H1 (cell line): Measurements from ENCODE around the gene LCP1. TPM values are rescaled to one million over a fixed set of nuclear protein-coding genes. Genes with fewer than 3 reads are reported as not detected.

Experiments
- CTCF ChIA-PET: fragments of 300-600 bp; sonication (Branson Sonifier 250); formaldehyde crosslinking; loops from one replicate; lab custom pipeline; 2021; ENCODE audit not compliant: partially characterized antibody; lab: Charles Lee
- POLR2A ChIA-PET: fragments of 300-600 bp; sonication (Branson Sonifier 250); formaldehyde crosslinking; loops from one replicate; lab custom pipeline; 2021; ENCODE audit warnings: inconsistent platforms; ENCODE audit not compliant: partially characterized antibody; lab: Charles Lee
- DNase-seq, 2 experiments: peaks; one replicate each; pipeline versions ENCODE4 v3.0.0 to v3.0.0-alpha.2; 2010 to 2022; ENCODE audit warnings: low spot score in 2 of 2, low read depth in 1 of 2, mixed read lengths in 1 of 2
- FAIRE-seq: peaks from 2 replicates; lab custom pipeline; 2011; peaks lifted over from hg19 to GRCh38; lab: Jason Lieb, UNC
- H2AFZ ChIP-seq: 2 replicates; pipeline ENCODE4 v1.8.1; 2012; ENCODE audit warnings: low read length, inconsistent platforms
- H2AK5ac ChIP-seq: 2 replicates; pipeline ENCODE4 v1.6.1; 2013; ENCODE audit warnings: low read depth, low read length
- H2BK120ac ChIP-seq: replicated peaks from 2 replicates; pipeline ENCODE3; 2013; ENCODE audit warnings: low read depth, low read length, inconsistent platforms
- H2BK12ac ChIP-seq: 2 replicates; pipeline ENCODE4 v1.6.1; 2013; ENCODE audit warnings: low read depth, low read length
- H2BK15ac ChIP-seq: 2 replicates; pipeline ENCODE4 v1.6.1; 2013; ENCODE audit warnings: low read length
- H2BK20ac ChIP-seq: 2 replicates; pipeline ENCODE4 v1.6.1; 2013; ENCODE audit warnings: low read length
- H2BK5ac ChIP-seq: 2 replicates; pipeline ENCODE4 v1.6.1; 2013; ENCODE audit warnings: low read depth, low read length
- H3K14ac ChIP-seq: 2 replicates; pipeline ENCODE4 v1.6.1; 2013; ENCODE audit warnings: inconsistent platforms; ENCODE audit not compliant: insufficient read length
- H3K18ac ChIP-seq: 2 replicates; pipeline ENCODE4 v1.6.1; 2013; ENCODE audit warnings: low read length; ENCODE audit errors: extremely low read depth
- H3K23ac ChIP-seq: 2 replicates; pipeline ENCODE4 v1.6.1; 2013; ENCODE audit warnings: inconsistent platforms; ENCODE audit not compliant: insufficient read length
- H3K23me2 ChIP-seq: 2 replicates; pipeline ENCODE4 v1.6.1; 2013; ENCODE audit warnings: low read depth, low read length
- H3K27ac ChIP-seq: 2 replicates; pipeline ENCODE4 v1.6.1; 2011; ENCODE audit warnings: low read depth, low read length, inconsistent platforms
- H3K27me3 ChIP-seq, 4 experiments: replicated peaks in 1 of 4; 1 replicate in 1 of 4; 2 replicates in 3 of 4; pipeline versions ENCODE4 v1.6.1 to v1.8.1; 2011 to 2013; ENCODE audit warnings: low read length in 3 of 4, mild to moderate bottlenecking in 3 of 4, inconsistent platforms in 2 of 4, mixed read lengths in 2 of 4, moderate library complexity in 1 of 4; ENCODE audit not compliant: control insufficient read depth in 3 of 4, insufficient read depth in 3 of 4; ENCODE audit errors: extremely low read depth in 1 of 4
- H3K36me3 ChIP-seq, 4 experiments: 2 replicates each; pipeline versions ENCODE4 v1.6.1 to v1.8.1; 2011 to 2013; ENCODE audit warnings: mild to moderate bottlenecking in 4 of 4, low read length in 3 of 4, moderate library complexity in 2 of 4, control low read depth in 1 of 4, inconsistent platforms in 1 of 4; ENCODE audit not compliant: insufficient read depth in 4 of 4, control insufficient read depth in 2 of 4
- H3K4ac ChIP-seq: replicated peaks from 2 replicates; pipeline ENCODE3; 2013; ENCODE audit warnings: low read length, low read depth, mixed read lengths, inconsistent platforms; ENCODE audit not compliant: insufficient read length
- H3K4me1 ChIP-seq, 4 experiments: replicated peaks in 1 of 4; 1 replicate in 1 of 4; 2 replicates in 3 of 4; pipeline versions ENCODE4 v1.6.1 to v1.8.1; 2011 to 2013; ENCODE audit warnings: low read length in 3 of 4, inconsistent platforms in 2 of 4, mixed read lengths in 1 of 4; ENCODE audit not compliant: insufficient read depth in 4 of 4, control insufficient read depth in 3 of 4
- H3K4me2 ChIP-seq, 2 experiments: 2 replicates each; pipeline versions ENCODE4 v1.6.1 to v1.8.1; 2011 to 2013; ENCODE audit warnings: low read depth in 2 of 2, low read length in 2 of 2, control low read depth in 1 of 2, inconsistent platforms in 1 of 2, mild to moderate bottlenecking in 1 of 2; ENCODE audit not compliant: insufficient read depth in 1 of 2
- H3K4me3 ChIP-seq, 4 experiments: fragments of 200-600, 300-600 bp in 1 of 4; sonication (generic), shearing (Covaris generic), sonication (Bioruptor Twin) in 1 of 4; 2 replicates each; pipeline versions ENCODE4 v1.5.1 to v1.8.1; 2011 to 2016; ENCODE audit warnings: low read length in 4 of 4, low read depth in 3 of 4, control low read depth in 2 of 4, inconsistent platforms in 2 of 4, mild to moderate bottlenecking in 2 of 4, mixed read lengths in 1 of 4, moderate library complexity in 1 of 4; ENCODE audit not compliant: insufficient read depth in 2 of 4; ENCODE audit errors: extremely low read depth in 1 of 4
- H3K56ac ChIP-seq: replicated peaks from 2 replicates; pipeline ENCODE3; 2013; ENCODE audit warnings: low read depth, mild to moderate bottlenecking, mixed read lengths, low read length, inconsistent platforms; ENCODE audit not compliant: insufficient read length
- H3K79me1 ChIP-seq: 2 replicates; pipeline ENCODE4 v1.6.1; 2013; ENCODE audit warnings: low read depth, low read length, control low read depth
- H3K79me2 ChIP-seq, 2 experiments: 2 replicates each; pipeline versions ENCODE4 v1.6.1 to v1.8.1; 2012 to 2013; ENCODE audit warnings: low read length in 2 of 2, mild to moderate bottlenecking in 2 of 2, inconsistent platforms in 1 of 2; ENCODE audit not compliant: insufficient read depth in 2 of 2, control insufficient read depth in 1 of 2
- H3K9ac ChIP-seq, 4 experiments: replicated peaks in 1 of 4; 1 replicate in 1 of 4; 2 replicates in 3 of 4; pipeline versions ENCODE4 v1.6.1 to v1.8.1; 2011 to 2013; ENCODE audit warnings: low read depth in 3 of 4, low read length in 3 of 4, control low read depth in 2 of 4, mild to moderate bottlenecking in 2 of 4, moderate library complexity in 2 of 4, inconsistent platforms in 1 of 4; ENCODE audit errors: extremely low read depth in 1 of 4
- H3K9me3 ChIP-seq, 2 experiments: 2 replicates each; pipeline versions ENCODE4 v1.6.1 to v1.8.1; 2012 to 2013; ENCODE audit warnings: mild to moderate bottlenecking in 2 of 2, moderate library complexity in 2 of 2, control low read depth in 1 of 2, inconsistent platforms in 1 of 2, low read depth in 1 of 2, low read length in 1 of 2, mixed read lengths in 1 of 2; ENCODE audit not compliant: insufficient read depth in 2 of 2
- H4K20me1 ChIP-seq, 2 experiments: replicated peaks in 1 of 2; 2 replicates each; pipeline versions ENCODE3 to v1.8.1; 2011 to 2013; ENCODE audit warnings: inconsistent platforms in 2 of 2, low read length in 2 of 2, mild to moderate bottlenecking in 1 of 2; ENCODE audit not compliant: insufficient read depth in 2 of 2, control insufficient read depth in 1 of 2
- H4K5ac ChIP-seq: 2 replicates; pipeline ENCODE4 v1.6.1; 2013; ENCODE audit warnings: low read length, low read depth, mixed read lengths, inconsistent platforms; ENCODE audit not compliant: insufficient read length
- H4K8ac ChIP-seq: 2 replicates; pipeline ENCODE4 v1.8.0; 2013; ENCODE audit warnings: mild to moderate bottlenecking, moderate library complexity, low read length, inconsistent platforms; ENCODE audit not compliant: insufficient read depth; ENCODE audit errors: extremely low read depth
- H4K91ac ChIP-seq: replicated peaks from 2 replicates; pipeline ENCODE3; 2013; ENCODE audit warnings: low read length, mixed read lengths, inconsistent platforms; ENCODE audit not compliant: insufficient read length
- BACH1 ChIP-seq: IDR thresholded peaks from 2 replicates; pipeline ENCODE4 v1.6.1; 2012; ENCODE audit warnings: low read length, improper control_type of control experiment
- BRCA1 ChIP-seq: IDR thresholded peaks from 2 replicates; pipeline ENCODE4 v1.6.1; 2012; ENCODE audit warnings: low read depth, low read length, improper control_type of control experiment
- GTF2F1 ChIP-seq: IDR thresholded peaks from 2 replicates; pipeline ENCODE4 v1.6.1; 2012; ENCODE audit warnings: low read depth, low read length, improper control_type of control experiment, borderline replicate concordance
- JUND ChIP-seq: IDR thresholded peaks from 2 replicates; pipeline ENCODE4 v1.6.1; 2011; ENCODE audit warnings: mild to moderate bottlenecking, improper control_type of control experiment, low read length
- MAFK ChIP-seq: IDR thresholded peaks from 2 replicates; pipeline ENCODE4 v1.6.1; 2012; ENCODE audit warnings: low read depth, mild to moderate bottlenecking, improper control_type of control experiment, low read length
- MAX ChIP-seq: IDR thresholded peaks from 2 replicates; pipeline ENCODE4 v1.6.1; 2012; ENCODE audit warnings: inconsistent platforms
- NRF1 ChIP-seq: IDR thresholded peaks from 2 replicates; pipeline ENCODE4 v1.6.1; 2011; ENCODE audit warnings: mild to moderate bottlenecking, low read depth, low read length, improper control_type of control experiment
- PHF8 ChIP-seq: fragments of 200-600 bp; sonication (generic); conservative IDR thresholded peaks from 2 replicates; pipeline ENCODE4 v1.7.1; 2012; ENCODE audit warnings: low read depth, mild to moderate bottlenecking, inconsistent platforms, low read length, moderate library complexity
- RAD21 ChIP-seq, 2 experiments: IDR thresholded peaks in 1 of 2; conservative IDR thresholded peaks in 1 of 2; 2 replicates each; pipeline ENCODE4 v1.6.1; 2011; ENCODE audit warnings: low read depth in 2 of 2, low read length in 2 of 2, improper control_type of control experiment in 1 of 2, inconsistent platforms in 1 of 2, mild to moderate bottlenecking in 1 of 2, moderate library complexity in 1 of 2
- RFX5 ChIP-seq: IDR thresholded peaks from 2 replicates; pipeline ENCODE4 v1.6.1; 2011; ENCODE audit warnings: low read depth, low read length, improper control_type of control experiment, borderline replicate concordance
- RNF2 ChIP-seq: fragments of 200-900, 300-1000 bp; sonication (generic); IDR thresholded peaks from 2 replicates; pipeline ENCODE4 v1.7.1; 2016; ENCODE audit warnings: borderline replicate concordance, low read depth, mild to moderate bottlenecking, antibody characterized with exemption, low read length; ENCODE audit not compliant: poor library complexity, severe bottlenecking; ENCODE audit errors: missing control alignments
- SIRT6 ChIP-seq: IDR thresholded peaks from one replicate; pipeline ENCODE4 v1.7.1; 2012; ENCODE audit warnings: low read length, inconsistent platforms
- SP4 ChIP-seq: IDR thresholded peaks from 2 replicates; pipeline ENCODE4 v1.6.1; 2012; ENCODE audit warnings: low read length, inconsistent platforms
- SRF ChIP-seq: IDR thresholded peaks from 2 replicates; pipeline ENCODE4 v1.6.1; 2011; ENCODE audit warnings: mild to moderate bottlenecking, low read depth, low read length, moderate library complexity
- YY1 ChIP-seq: IDR thresholded peaks from 2 replicates; pipeline ENCODE4 v1.6.1; 2011; ENCODE audit warnings: low read depth, mild to moderate bottlenecking, low read length
- WGBS, 2 experiments: shearing (Covaris generic) in 1 of 2; methylation state at CpG; one replicate each; pipeline versions ENCODE4 v1.1.6 to v1.1.7; 2013 to 2015; ENCODE audit warnings: low lambda C conversion rate in 2 of 2, mixed read lengths in 2 of 2, inconsistent platforms in 1 of 2, low coverage in 1 of 2, missing lambda C conversion rate in 1 of 2; ENCODE audit not compliant: insufficient replicate concordance in 2 of 2, insufficient coverage in 1 of 2, insufficient read length in 1 of 2; ENCODE audit errors: extremely low coverage in 1 of 2, missing lambda C conversion rate in 1 of 2; 5-methylcytosine and 5-hydroxymethylcytosine counted together
- polyA plus RNA-seq, 7 experiments: library from polyadenylated mRNA; depleted of rRNA in 3 of 7; stranded (reverse) in 5 of 7; unstranded in 2 of 7; fragments of >200 nt in 5 of 7; fragments of 200-250 nt in 2 of 7; gene quantifications; 1 replicate in 5 of 7; 2 replicates in 1 of 7; 4 replicates in 1 of 7; pipeline versions ENCODE4 v1.2.1 to v1.2.3, GENCODE V29; 2011 to 2013; ENCODE audit warnings: missing spikeins in 2 of 7, mixed read lengths in 2 of 7
- total RNA-seq: library from RNA; stranded (reverse); fragmentation: NEBNext Ultra II Directional; extraction: Animal tissue kit (Norgen Biotek cat#: 25700); gene quantifications from 2 replicates; pipeline ENCODE4 v1.2.1, GENCODE V29; 2021

Gene LCP1
- total and polyA plus RNA-seq, 2 of the 8 experiments (the other 6 are each of a cell fraction or from before 2014, with no cell fraction given) = 0.65 to 4.3 TPM

GRCh38 chr13:46158983-46159382 lies 23.0 kb downstream of the LCP1 start:
- H3K4me2 ChIP-seq = no peak overlapping the region
- TF ChIP-seq NRF1 (no peak), JUND (no peak), PHF8 (no peak), RFX5 (no peak), YY1 (no peak), SP4 (no peak), RNF2 (no peak), GTF2F1 (no peak), RAD21 (IDR thresholded peaks at IDR 0.05 in 1 of 2, conservative IDR thresholded peaks at IDR 0.05 in 1 of 2; ENCODE audit: low read depth in 2 of 2, low read length in 2 of 2) (no peak), BRCA1 (no peak), MAX (no peak), MAFK (no peak), SRF (no peak), SIRT6 (no peak), BACH1 (no peak)
- H3K9ac ChIP-seq = no peak overlapping the region
- H4K8ac ChIP-seq = no peak overlapping the region
- no peak overlapping the region for H4K91ac ChIP-seq
- no peak overlapping the region for H3K18ac ChIP-seq
- POLR2A ChIA-PET = no interaction called here
- H3K9me3 ChIP-seq = peaks cover 0 to 14% of the 10 kb centered on the region in 2 experiments; a peak in 2 of 4 replicates
- H3K79me1 ChIP-seq = no peaks in the 10 kb centered on the region
- H3K23ac ChIP-seq = no peak overlapping the region
- WGBS, 2 experiments = 90% methylated on average over 2 of the region's 2 CpGs; no CpG with 5 or more reads in 1 of the 2 experiments
- H3K36me3 ChIP-seq = no peaks in the 10 kb centered on the region
- no peak overlapping the region for H3K56ac ChIP-seq
- H2BK12ac ChIP-seq = no peak overlapping the region
- H3K79me2 ChIP-seq = no peaks in the 10 kb centered on the region
- H3K27ac ChIP-seq = no peak overlapping the region
- H2BK20ac ChIP-seq = no peak overlapping the region
- CTCF ChIA-PET = interaction anchor here (0.6 to 4.0 kb wide), 17 partner anchors 9 to 357 kb away, joined by 3 to 36 read pairs (median 5); no protein-coding TSS in a partner anchor
- H2AFZ ChIP-seq = no peak overlapping the region
- H4K20me1 ChIP-seq = no peaks in the 10 kb centered on the region
- H3K4me1 ChIP-seq = no peaks in the 10 kb centered on the region
- no peak overlapping the region for H2BK15ac ChIP-seq
- DNase-seq = no peak
- H3K14ac ChIP-seq = no peak overlapping the region
- H3K23me2 ChIP-seq = no peaks in the 10 kb centered on the region
- no peak overlapping the region for H2BK5ac ChIP-seq
- no peaks in the 10 kb centered on the region for H3K27me3 ChIP-seq
- H4K5ac ChIP-seq = no peak overlapping the region
- H2AK5ac ChIP-seq = no peak overlapping the region
- H3K4ac ChIP-seq = no peak overlapping the region
- H2BK120ac ChIP-seq = no peak overlapping the region
- FAIRE-seq = no peak
- H3K4me3 ChIP-seq = no peak overlapping the region
